PC-3 (cell line): ENCODE data around the gene AARSD1. TPM values are rescaled to one million over a fixed set of nuclear protein-coding genes. Genes with fewer than 3 reads are reported as not detected.

Experiments used
- ATAC-seq: fragments of 200-7000 bp; cut with Tn5 transposase; 2 replicates; pipeline ENCODE4 v1.9.1; 2020; ENCODE audit warnings: mild to moderate bottlenecking, moderate library complexity
- BruUV-seq: library from RNA; stranded (reverse); fragments of 400-500 nt; replicated peaks from 2 replicates; lab custom pipeline; 2021; lab: Mats Ljungman, UMichigan
- CTCF ChIA-PET: fragments of 300-600 bp; sonication (Branson Sonifier 250); formaldehyde crosslinking; loops from one replicate; lab custom pipeline; 2022; ENCODE audit warnings: antibody characterized with exemption; lab: Charles Lee
- POLR2A ChIA-PET: fragments of 300-600 bp; sonication (Branson Sonifier 250); formaldehyde crosslinking; loops from one replicate; lab custom pipeline; 2022; ENCODE audit warnings: antibody characterized with exemption; ENCODE audit not compliant: unreplicated experiment; lab: Charles Lee
- DNase-seq: peaks from one replicate; pipeline ENCODE4 v3.0.0-alpha.2; 2015
- H2AFZ ChIP-seq: fragments of 300-600 bp; sonication (generic); 2 replicates; pipeline ENCODE4 v1.6.0; 2016; ENCODE audit warnings: antibody characterized with exemption, low read length
- H3F3A ChIP-seq: fragments of 300-600 bp; sonication (generic); one replicate; pipeline ENCODE4 v1.6.0; 2017; ENCODE audit warnings: antibody characterized with exemption, low read length, control low read depth, mild to moderate bottlenecking; ENCODE audit not compliant: unreplicated experiment
- H3K27ac ChIP-seq: fragments of 300-600 bp; sonication (generic); 2 replicates; pipeline ENCODE4 v1.5.1; 2016; ENCODE audit warnings: mild to moderate bottlenecking, low read length
- H3K27me3 ChIP-seq: fragments of 300-600 bp; sonication (generic); 2 replicates; pipeline ENCODE4 v1.6.1; 2016; ENCODE audit warnings: low read length, mixed read lengths
- H3K36me3 ChIP-seq: fragments of 300-600 bp; sonication (generic); 2 replicates; pipeline ENCODE4 v1.6.1; 2016; ENCODE audit warnings: low read depth, mixed run types, low read length, mixed read lengths
- H3K4me1 ChIP-seq: fragments of 300-600 bp; sonication (generic); 2 replicates; pipeline ENCODE4 v1.5.1; 2016; ENCODE audit warnings: low read length; ENCODE audit not compliant: insufficient read depth
- H3K4me2 ChIP-seq: fragments of 300-600 bp; sonication (generic); 2 replicates; pipeline ENCODE4 v1.6.0; 2016; ENCODE audit warnings: low read length
- H3K4me3 ChIP-seq: fragments of 300-600 bp; sonication (generic); 2 replicates; pipeline ENCODE4 v1.5.1; 2016; ENCODE audit warnings: mild to moderate bottlenecking, low read length, mixed read lengths
- H3K79me2 ChIP-seq: fragments of 300-600 bp; sonication (generic); 2 replicates; pipeline ENCODE4 v1.6.1; 2017; ENCODE audit warnings: low read length, mixed read lengths
- H3K9ac ChIP-seq: fragments of 300-600 bp; sonication (generic); 2 replicates; pipeline ENCODE4 v1.6.0; 2016; ENCODE audit warnings: mild to moderate bottlenecking, low read length
- H3K9me2 ChIP-seq: fragments of 300-600 bp; sonication (generic); replicated peaks from 2 replicates; pipeline ENCODE4 v1.6.1; 2016; ENCODE audit warnings: mixed run types, low read length, mixed read lengths
- H3K9me3 ChIP-seq: fragments of 300-600 bp; sonication (generic); 2 replicates; pipeline ENCODE4 v1.6.1; 2016; ENCODE audit warnings: low read length, mixed read lengths
- H4K20me1 ChIP-seq: fragments of 300-600 bp; sonication (generic); 2 replicates; pipeline ENCODE4 v1.6.1; 2016; ENCODE audit warnings: low read length, mixed read lengths
- EZH2 ChIP-seq: fragments of 300-600 bp; sonication (generic); IDR thresholded peaks from one replicate; pipeline ENCODE4 v1.6.1; 2017; ENCODE audit warnings: antibody characterized with exemption, mild to moderate bottlenecking, low read length; ENCODE audit not compliant: unreplicated experiment
- EZH2phosphoT487 ChIP-seq: fragments of 300-600 bp; sonication (generic); IDR thresholded peaks from 2 replicates; pipeline ENCODE4 v1.6.1; 2018; ENCODE audit warnings: mild to moderate bottlenecking, antibody characterized with exemption, low read length, borderline replicate concordance
- intact Hi-C: fragments of 100-400 bp; cut with micrococcal nuclease; formaldehyde crosslinking; loops from 2 replicates; pipeline ENCODE4 v1.9.0; 2023
- total RNA-seq: library from RNA; depleted of rRNA; stranded (reverse); fragments of >200 nt; gene quantifications from 2 replicates; pipeline ENCODE4 v1.2.3, GENCODE V29; 2014
- TF ChIP-seq, protein P1 (sequence below): fragments of 300-600 bp; sonication (generic); conservative IDR thresholded peaks from 2 replicates; pipeline ENCODE4 v1.5.1; 2017; ENCODE audit warnings: antibody characterized with exemption, low read depth, mild to moderate bottlenecking, low read length

AARSD1 gene
- total RNA-seq, 1 experiment from 2014 or later, result 32.5 TPM

- H3K9me3 ChIP-seq, result no peaks in the 10 kb centered on the region
- H3K4me2 ChIP-seq, result peak overlapping the region; percentile 99
- H3K36me3 ChIP-seq, result peaks cover 33% of the 10 kb centered on the region
- H3K79me2 ChIP-seq, result peaks cover 27% of the 10 kb centered on the region
- no peaks in the 10 kb centered on the region for H3K9me2 ChIP-seq
- POLR2A ChIA-PET, result no interaction called here
- H3K9ac ChIP-seq, result peak overlapping the region; percentile 99
- peak overlapping the region; percentile 95 for H3K4me3 ChIP-seq
- H4K20me1 ChIP-seq, result peaks cover 16% of the 10 kb centered on the region; the same call in 1 of the 2 replicates
- peak overlapping the region; percentile 79 for H3K27ac ChIP-seq
- CTCF ChIA-PET, result no interaction called here
- no peak overlapping the region for H2AFZ ChIP-seq
- intact Hi-C loops, result loop anchor here (2.0 to 5.0 kb wide), 2 partner anchors 34 to 152 kb away; partner anchors contain the start of gene AARSD1
- no TSS peak for BruUV-seq
- peaks cover 41% of the 10 kb centered on the region for H3K4me1 ChIP-seq
- TF ChIP-seq, protein P1, sequence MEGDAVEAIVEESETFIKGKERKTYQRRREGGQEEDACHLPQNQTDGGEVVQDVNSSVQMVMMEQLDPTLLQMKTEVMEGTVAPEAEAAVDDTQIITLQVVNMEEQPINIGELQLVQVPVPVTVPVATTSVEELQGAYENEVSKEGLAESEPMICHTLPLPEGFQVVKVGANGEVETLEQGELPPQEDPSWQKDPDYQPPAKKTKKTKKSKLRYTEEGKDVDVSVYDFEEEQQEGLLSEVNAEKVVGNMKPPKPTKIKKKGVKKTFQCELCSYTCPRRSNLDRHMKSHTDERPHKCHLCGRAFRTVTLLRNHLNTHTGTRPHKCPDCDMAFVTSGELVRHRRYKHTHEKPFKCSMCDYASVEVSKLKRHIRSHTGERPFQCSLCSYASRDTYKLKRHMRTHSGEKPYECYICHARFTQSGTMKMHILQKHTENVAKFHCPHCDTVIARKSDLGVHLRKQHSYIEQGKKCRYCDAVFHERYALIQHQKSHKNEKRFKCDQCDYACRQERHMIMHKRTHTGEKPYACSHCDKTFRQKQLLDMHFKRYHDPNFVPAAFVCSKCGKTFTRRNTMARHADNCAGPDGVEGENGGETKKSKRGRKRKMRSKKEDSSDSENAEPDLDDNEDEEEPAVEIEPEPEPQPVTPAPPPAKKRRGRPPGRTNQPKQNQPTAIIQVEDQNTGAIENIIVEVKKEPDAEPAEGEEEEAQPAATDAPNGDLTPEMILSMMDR, result no peak
- TF ChIP-seq EZH2 (no peak), EZH2phosphoT487 (no peak)
- H3K27me3 ChIP-seq, result no peaks in the 10 kb centered on the region
- H3F3A ChIP-seq, result no peaks in the 10 kb centered on the region
- ATAC-seq (no peak), DNase-seq (no peak)
Measured at GRCh38 chr17:42999003-42999525, 34.8 kb upstream of the AARSD1 start.

- Histone ChIP-seq H3K9ac (peak within 1 kb of the TSS; percentile 99), H3K4me2 (peak within 1 kb of the TSS; percentile 99), H3K9me3 (no peaks in the 10 kb centered on the region), H3K36me3 (peaks cover 33% of the 10 kb centered on the region), H2AFZ (0 out of 2 replicates have a peak within 1 kb of the TSS, but pooled peaks have one; percentile 29), H3F3A (no peaks in the 10 kb centered on the region), H3K4me1 (peaks cover 36% of the 10 kb centered on the region), H3K27ac (peak within 1 kb of the TSS; percentile 79), H3K27me3 (no peaks in the 10 kb centered on the region), H3K9me2 (no peaks in the 10 kb centered on the region), H3K4me3 (peak within 1 kb of the TSS; percentile 95), H4K20me1 (peaks cover 16% of the 10 kb centered on the region; the same call in 1 of the 2 replicates), H3K79me2 (peaks cover 27% of the 10 kb centered on the region)
- TF ChIP-seq EZH2phosphoT487, result no peak
- TF ChIP-seq EZH2, result no peak
- TF ChIP-seq, protein P1, result peak; percentile 73
- ChIA-PET CTCF (interaction anchor here (0.6 to 1.6 kb wide), 9 partner anchors 16 to 1191 kb away, joined by 3 to 20 read pairs (median 3); partner anchors contain the start of genes RUNDC1 and WNK4), POLR2A (interaction anchor here (0.6 to 1.2 kb wide), 8 partner anchors 10 to 1896 kb away, joined by 3 to 16 read pairs (median 4); no protein-coding TSS in a partner anchor)
- peak; percentile 98 for DNase-seq
- BruUV-seq, result TSS peak; percentile 77
- ATAC-seq, result peak; percentile 85
- intact Hi-C loops, result loop anchor here (2.0 to 5.0 kb wide), 2 partner anchors 33 to 151 kb away; partner anchors contain the start of gene AARSD1
Measured at GRCh38 chr17:42997984-42998938, 34.0 kb upstream of the AARSD1 start, which contains the start of gene RPL27. Gene RPL27, plus strand, starts transcription at chr17:42998419. Its CDS starts 332 bp downstream, at chr17:42998751.
